WERI-Rb-1 (cell line): ENCODE measurements around the gene MEGF10.

Experiments
- DNase-seq: peaks from one replicate; pipeline ENCODE4 v3.0.0-alpha.2; 2020
- H3K27ac ChIP-seq: fragments of 250-450 bp; sonication (Bioruptor Pico); 2 replicates; pipeline ENCODE4 v1.5.1; 2020; ENCODE audit warnings: mild to moderate bottlenecking, moderate library complexity
- H3K27me3 ChIP-seq: fragments of 250-450 bp; sonication (Bioruptor Pico); 2 replicates; pipeline ENCODE4 v1.5.1; 2021; ENCODE audit warnings: mild to moderate bottlenecking, low read depth, moderate library complexity; ENCODE audit not compliant: insufficient read depth, severe bottlenecking
- H3K36me3 ChIP-seq: fragments of 250-450 bp; sonication (Bioruptor Pico); 2 replicates; pipeline ENCODE4 v1.5.1; 2020; ENCODE audit warnings: mild to moderate bottlenecking, moderate library complexity
- H3K4me3 ChIP-seq: 2 replicates; pipeline ENCODE4 v1.5.1; 2011; ENCODE audit warnings: low read depth, mild to moderate bottlenecking, control low read depth, low read length
- H3K9me3 ChIP-seq: fragments of 250-450 bp; sonication (Bioruptor Pico); 2 replicates; pipeline ENCODE4 v1.5.1; 2021; ENCODE audit warnings: mild to moderate bottlenecking, moderate library complexity; ENCODE audit not compliant: severe bottlenecking
- CTCF ChIP-seq: IDR thresholded peaks from 2 replicates; pipeline ENCODE4 v1.5.1; 2011; ENCODE audit warnings: low read depth, mild to moderate bottlenecking, control low read depth, inconsistent platforms, low read length

MEGF10 gene

GRCh38 chr5:127337876-127338275 is 47.3 kb downstream of the MEGF10 start:
- Histone ChIP-seq H3K4me3 (no peak overlapping the region), H3K9me3 (no peaks in the 10 kb centered on the region), H3K27me3 (no peaks in the 10 kb centered on the region), H3K27ac (no peak overlapping the region; the same call in 1 of the 2 replicates), H3K36me3 (no peaks in the 10 kb centered on the region)
- no peak for TF ChIP-seq CTCF
- DNase-seq: no peak

GRCh38 chr5:127338501-127338900 is 47.9 kb downstream of the MEGF10 start:
- Histone ChIP-seq H3K36me3 (no peaks in the 10 kb centered on the region), H3K27ac (no peak overlapping the region), H3K27me3 (no peaks in the 10 kb centered on the region), H3K9me3 (no peaks in the 10 kb centered on the region), H3K4me3 (no peak overlapping the region)
- no peak for DNase-seq
- no peak for TF ChIP-seq CTCF

GRCh38 chr5:127340606-127341005 is 50.0 kb downstream of the MEGF10 start:
- no peaks in the 10 kb centered on the region for H3K27me3 ChIP-seq
- H3K27ac ChIP-seq: no peak overlapping the region
- no peak overlapping the region for H3K4me3 ChIP-seq
- no peak for DNase-seq
- no peaks in the 10 kb centered on the region for H3K9me3 ChIP-seq
- TF ChIP-seq CTCF: no peak
- H3K36me3 ChIP-seq: no peaks in the 10 kb centered on the region

GRCh38 chr5:127342364-127342763 is 51.8 kb downstream of the MEGF10 start:
- no peak for TF ChIP-seq CTCF
- no peak for DNase-seq
- H3K4me3 ChIP-seq: no peak overlapping the region
- no peaks in the 10 kb centered on the region for H3K27me3 ChIP-seq
- no peaks in the 10 kb centered on the region for H3K36me3 ChIP-seq
- H3K27ac ChIP-seq: no peak overlapping the region
- peaks cover 4% of the 10 kb centered on the region for H3K9me3 ChIP-seq

- Histone ChIP-seq H3K36me3 (no peaks in the 10 kb centered on the region), H3K4me3 (no peak overlapping the region), H3K27ac (no peak overlapping the region), H3K9me3 (peaks cover 4% of the 10 kb centered on the region), H3K27me3 (no peaks in the 10 kb centered on the region)
- TF ChIP-seq CTCF: no peak
- no peak for DNase-seq
Measured at GRCh38 chr5:127343313-127343712, 52.7 kb downstream of the MEGF10 start.

- H3K27ac ChIP-seq: no peak overlapping the region
- no peak for TF ChIP-seq CTCF
- no peaks in the 10 kb centered on the region for H3K27me3 ChIP-seq
- H3K4me3 ChIP-seq: no peak overlapping the region
- H3K36me3 ChIP-seq: no peaks in the 10 kb centered on the region
- peaks cover 4% of the 10 kb centered on the region for H3K9me3 ChIP-seq
- DNase-seq: no peak
Measured at GRCh38 chr5:127343866-127344265, 53.3 kb downstream of the MEGF10 start.
